AG10803 (cell line): Measurements from ENCODE around the gene GLIPR1.
A peak's percentile ranks its signal among the peaks of the same experiment; 100 is the strongest.
"Not testable (repeated sequence)": the region's sequence is repeated elsewhere in the genome, so short reads cannot be mapped to it uniquely, and the experiment has no call there.

Experiments
- DNase-seq: peaks from one replicate; pipeline ENCODE4 v3.0.0; 2010; ENCODE audit warnings: low read depth
- H3K4me3 ChIP-seq: 2 replicates; pipeline ENCODE4 v1.5.1; 2011; ENCODE audit warnings: mild to moderate bottlenecking, low read length, control low read depth
- TF ChIP-seq, protein P1 (sequence below): conservative IDR thresholded peaks from 2 replicates; pipeline ENCODE4 v1.5.1; 2011; ENCODE audit warnings: mild to moderate bottlenecking, low read length, control low read depth, inconsistent platforms

GLIPR1 gene

GRCh38 chr12:75443709-75444108 lies 36.8 kb upstream of the GLIPR1 start:
- TF ChIP-seq, protein P1, sequence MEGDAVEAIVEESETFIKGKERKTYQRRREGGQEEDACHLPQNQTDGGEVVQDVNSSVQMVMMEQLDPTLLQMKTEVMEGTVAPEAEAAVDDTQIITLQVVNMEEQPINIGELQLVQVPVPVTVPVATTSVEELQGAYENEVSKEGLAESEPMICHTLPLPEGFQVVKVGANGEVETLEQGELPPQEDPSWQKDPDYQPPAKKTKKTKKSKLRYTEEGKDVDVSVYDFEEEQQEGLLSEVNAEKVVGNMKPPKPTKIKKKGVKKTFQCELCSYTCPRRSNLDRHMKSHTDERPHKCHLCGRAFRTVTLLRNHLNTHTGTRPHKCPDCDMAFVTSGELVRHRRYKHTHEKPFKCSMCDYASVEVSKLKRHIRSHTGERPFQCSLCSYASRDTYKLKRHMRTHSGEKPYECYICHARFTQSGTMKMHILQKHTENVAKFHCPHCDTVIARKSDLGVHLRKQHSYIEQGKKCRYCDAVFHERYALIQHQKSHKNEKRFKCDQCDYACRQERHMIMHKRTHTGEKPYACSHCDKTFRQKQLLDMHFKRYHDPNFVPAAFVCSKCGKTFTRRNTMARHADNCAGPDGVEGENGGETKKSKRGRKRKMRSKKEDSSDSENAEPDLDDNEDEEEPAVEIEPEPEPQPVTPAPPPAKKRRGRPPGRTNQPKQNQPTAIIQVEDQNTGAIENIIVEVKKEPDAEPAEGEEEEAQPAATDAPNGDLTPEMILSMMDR: no peak
- DNase-seq: no peak
- H3K4me3 ChIP-seq: no peak overlapping the region

GRCh38 chr12:75444429-75445136 lies 36.0 kb upstream of the GLIPR1 start:
- H3K4me3 ChIP-seq: no peak overlapping the region
- peak; percentile 74 for DNase-seq
- TF ChIP-seq, protein P1: no peak

- H3K4me3 ChIP-seq, DNase-seq: not testable (repeated sequence)
Observed at GRCh38 chr12:75445137-75445507, 35.4 kb upstream of the GLIPR1 start.

DNA sequence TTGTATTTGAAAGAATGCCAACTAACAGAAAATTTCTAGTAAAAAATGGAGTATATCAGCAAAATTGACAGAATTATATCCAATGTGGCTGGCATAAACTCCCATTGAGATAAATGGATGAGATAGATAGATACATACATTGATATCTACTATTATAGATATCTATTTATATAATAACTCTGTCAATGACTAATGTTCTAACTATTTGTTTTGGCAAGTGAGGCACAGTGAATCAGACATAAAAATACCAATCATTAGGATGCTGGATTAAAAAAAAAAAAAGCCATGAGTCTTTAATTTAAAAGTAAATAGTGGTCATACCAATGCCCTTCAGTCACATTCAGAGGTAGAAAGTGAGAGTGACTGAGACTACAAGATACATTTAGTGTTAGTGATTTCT lies 33.7 kb upstream of the GLIPR1 start:
- TF ChIP-seq, protein P1: no peak
- no peak overlapping the region for H3K4me3 ChIP-seq
- peak; percentile 84 for DNase-seq

GRCh38 chr12:75447691-75448393 lies 32.7 kb upstream of the GLIPR1 start:
- no peak overlapping the region for H3K4me3 ChIP-seq
- DNase-seq: no peak
- TF ChIP-seq, protein P1: no peak

DNA sequence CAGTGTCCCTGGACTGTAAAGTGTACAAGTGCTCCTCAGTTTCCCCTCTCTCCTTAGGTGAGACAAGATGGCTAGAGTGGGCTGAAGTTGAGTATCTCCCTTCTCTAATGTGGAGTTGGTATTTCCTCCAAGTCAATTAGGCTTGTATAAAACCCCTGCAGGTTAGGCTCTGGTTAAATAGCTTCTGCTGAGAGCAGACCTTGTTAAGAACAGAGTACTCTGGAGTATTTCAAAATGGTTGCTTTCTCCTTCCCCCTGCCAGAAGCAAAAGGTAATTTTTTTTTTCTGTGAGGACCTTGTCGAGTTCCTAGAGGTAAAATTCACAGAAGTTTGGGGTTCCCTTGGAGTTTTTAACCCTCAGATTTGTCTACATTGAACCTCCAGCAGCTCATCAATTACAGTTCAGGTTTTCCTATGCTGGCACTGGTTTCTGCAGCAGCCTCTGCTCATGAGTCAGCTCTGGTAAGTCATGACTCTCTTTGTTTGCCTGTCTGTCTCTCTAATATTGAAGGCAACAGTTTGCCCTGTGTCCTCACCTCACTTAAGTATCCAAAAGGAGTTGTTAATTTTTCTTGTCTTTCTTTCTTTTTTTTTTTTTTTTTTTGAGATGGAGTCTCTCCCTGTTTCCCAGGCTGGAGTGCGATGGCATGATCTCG lies 27.8 kb upstream of the GLIPR1 start:
- TF ChIP-seq, protein P1: no peak
- DNase-seq: peak; percentile 45
- no peak overlapping the region for H3K4me3 ChIP-seq

DNA sequence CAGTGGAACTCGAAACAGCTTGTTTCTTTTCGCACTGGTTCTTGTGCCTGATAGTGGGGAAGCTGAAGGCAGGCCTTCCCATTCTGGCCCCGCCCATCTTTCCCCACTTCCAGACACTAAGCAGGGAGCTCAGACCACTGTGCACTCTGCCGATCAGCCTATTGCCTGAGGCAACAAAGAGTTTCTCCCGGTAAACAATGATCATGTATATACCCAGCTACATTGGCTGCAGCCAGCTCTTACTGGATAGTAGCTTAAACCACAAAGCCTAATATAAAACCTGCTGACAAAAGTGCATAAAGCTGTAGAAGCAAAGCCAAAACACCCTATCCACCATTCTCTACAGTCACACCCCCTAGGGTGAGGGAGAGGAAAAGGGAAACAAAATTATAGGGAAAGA lies 24.7 kb upstream of the GLIPR1 start:
- TF ChIP-seq, protein P1: no peak
- DNase-seq: no peak
- H3K4me3 ChIP-seq: no peak overlapping the region
